SH-SY5Y (cell line): ENCODE data around the gene LCK.

Experiments used
- GATA2 ChIP-seq: IDR thresholded peaks from 2 replicates; pipeline ENCODE4 v1.6.1; 2011; ENCODE audit warnings: mild to moderate bottlenecking, low read depth, low read length
- GATA3 ChIP-seq: IDR thresholded peaks from 2 replicates; pipeline ENCODE4 v1.6.1; 2011; ENCODE audit warnings: low read depth, mild to moderate bottlenecking, low read length, moderate library complexity

The LCK gene

GRCh38 chr1:32318127-32318869 lies 67.2 kb downstream of the LCK start:
- TF ChIP-seq GATA2 (no peak), GATA3 (no peak)

GRCh38 chr1:32321712-32322291 lies 70.7 kb downstream of the LCK start:
- TF ChIP-seq GATA2 (no peak), GATA3 (no peak)

GRCh38 chr1:32327204-32327603 lies 76.1 kb downstream of the LCK start:
- no peak for TF ChIP-seq GATA2
- no peak for TF ChIP-seq GATA3

GRCh38 chr1:32329931-32330466 lies 78.9 kb downstream of the LCK start:
- no peak for TF ChIP-seq GATA2
- TF ChIP-seq GATA3, result no peak

GRCh38 chr1:32330558-32331151 lies 79.6 kb downstream of the LCK start:
- TF ChIP-seq GATA3, result no peak
- TF ChIP-seq GATA2, result no peak

GRCh38 chr1:32331549-32331948 lies 80.5 kb downstream of the LCK start:
- no peak for TF ChIP-seq GATA3
- no peak for TF ChIP-seq GATA2

- TF ChIP-seq GATA3, result no peak
- no peak for TF ChIP-seq GATA2
Observed at GRCh38 chr1:32332290-32333079, 81.4 kb downstream of the LCK start.

GRCh38 chr1:32333251-32333963 lies 82.3 kb downstream of the LCK start:
- no peak for TF ChIP-seq GATA2
- no peak for TF ChIP-seq GATA3

- TF ChIP-seq GATA2 (no peak), GATA3 (no peak)
Observed at GRCh38 chr1:32334274-32334861, 83.3 kb downstream of the LCK start.

GRCh38 chr1:32334864-32335534 lies 83.9 kb downstream of the LCK start:
- TF ChIP-seq GATA2 (no peak), GATA3 (no peak)

GRCh38 chr1:32335535-32335789 lies 84.4 kb downstream of the LCK start:
- TF ChIP-seq GATA2 (no peak), GATA3 (no peak)
